PC-9 (cell line): ENCODE results near the gene TTC28. TPM values are rescaled to one million over a fixed set of nuclear protein-coding genes. Genes with fewer than 3 reads are reported as not detected.

Experiments used
- BruUV-seq: library from RNA; stranded (reverse); fragments of 400-500 nt; replicated peaks from 2 replicates; lab custom pipeline; 2021; lab: Mats Ljungman, UMichigan
- CTCF ChIA-PET: fragments of 300-600 bp; sonication (Branson Sonifier 250); formaldehyde crosslinking; loops from one replicate; lab custom pipeline; 2022; ENCODE audit warnings: antibody characterized with exemption; lab: Charles Lee
- POLR2A ChIA-PET: fragments of 300-600 bp; sonication (Branson Sonifier 250); formaldehyde crosslinking; loops from one replicate; lab custom pipeline; 2022; ENCODE audit warnings: antibody characterized with exemption; ENCODE audit not compliant: unreplicated experiment; lab: Charles Lee
- DNase-seq, 2 experiments: peaks; one replicate each; pipeline versions ENCODE4 v3.0.0 to v3.0.0-alpha.2; 2015 to 2022; ENCODE audit warnings: mixed read lengths in 1 of 2
- H2AFZ ChIP-seq: fragments of 200-600 bp; sonication (generic); 2 replicates; pipeline ENCODE4 v1.8.1; 2017; ENCODE audit warnings: antibody characterized with exemption
- H3F3A ChIP-seq: fragments of 200-600 bp; sonication (generic); 2 replicates; pipeline ENCODE4 v1.8.1; 2017; ENCODE audit warnings: antibody characterized with exemption, mild to moderate bottlenecking, low read depth; ENCODE audit not compliant: insufficient read depth
- H3K27ac ChIP-seq: fragments of 200-600 bp; sonication (generic); 2 replicates; pipeline ENCODE4 v1.6.1; 2016; ENCODE audit warnings: mixed run types
- H3K27me3 ChIP-seq: fragments of 200-600 bp; sonication (generic); 2 replicates; pipeline ENCODE4 v1.6.1; 2016; ENCODE audit warnings: low read depth, mixed run types; ENCODE audit not compliant: insufficient read depth
- H3K36me3 ChIP-seq: fragments of 200-600 bp; sonication (generic); 2 replicates; pipeline ENCODE4 v1.6.1; 2016; ENCODE audit warnings: low read depth, mixed run types
- H3K4me1 ChIP-seq: fragments of 200-600 bp; sonication (generic); replicated peaks from 2 replicates; pipeline ENCODE4 v1.6.1; 2016; ENCODE audit warnings: mixed run types; ENCODE audit not compliant: insufficient read depth
- H3K4me2 ChIP-seq: fragments of 200-600 bp; sonication (generic); 2 replicates; pipeline ENCODE4 v1.6.1; 2017; ENCODE audit warnings: mixed run types
- H3K4me3 ChIP-seq: fragments of 200-600 bp; sonication (generic); 2 replicates; pipeline ENCODE4 v1.6.1; 2016; ENCODE audit warnings: mixed run types
- H3K79me2 ChIP-seq: fragments of 200-600 bp; sonication (generic); 2 replicates; pipeline ENCODE4 v1.6.1; 2017; ENCODE audit warnings: low read depth, mixed run types
- H3K9me2 ChIP-seq: fragments of 200-600 bp; sonication (generic); 2 replicates; pipeline ENCODE4 v1.8.1; 2017; ENCODE audit warnings: mild to moderate bottlenecking; ENCODE audit not compliant: insufficient read depth
- H3K9me3 ChIP-seq: fragments of 200-600 bp; sonication (generic); 2 replicates; pipeline ENCODE4 v1.8.1; 2016; ENCODE audit warnings: low read depth; ENCODE audit not compliant: insufficient read depth
- H4K20me1 ChIP-seq: fragments of 200-600 bp; sonication (generic); 2 replicates; pipeline ENCODE4 v1.8.1; 2017; ENCODE audit not compliant: insufficient read depth
- CTCF ChIP-seq: fragments of 200-600 bp; sonication (generic); conservative IDR thresholded peaks from 2 replicates; pipeline ENCODE4 v1.6.1; 2017; ENCODE audit warnings: mixed run types, antibody characterized with exemption, mild to moderate bottlenecking, moderate library complexity
- EZH2 ChIP-seq: fragments of 200-600 bp; sonication (generic); IDR thresholded peaks from 2 replicates; pipeline ENCODE4 v1.8.0; 2017; ENCODE audit warnings: antibody characterized with exemption, low read depth
- intact Hi-C: fragments of 100-400 bp; cut with micrococcal nuclease; formaldehyde crosslinking; loops from one replicate; pipeline ENCODE4 v1.10.0; 2022; ENCODE audit not compliant: unreplicated experiment
- total RNA-seq: library from RNA; stranded (reverse); gene quantifications from 2 replicates; pipeline ENCODE4 v1.2.3, GENCODE V29; 2021

TTC28 gene
- total RNA-seq, 1 experiment from 2014 or later = 6.7 TPM

- no peak overlapping the region for H3K4me3 ChIP-seq
- CTCF ChIA-PET = no interaction called here
- POLR2A ChIA-PET = interaction anchor here (0.6 kb wide), 1 partner anchor 28 kb away, joined by 8 read pairs; the partner anchor contains the start of gene PITPNB
Measured at GRCh38 chr22:27947448-27947847, 732.2 kb downstream of the TTC28 start.

GRCh38 chr22:27941143-27941542 is 738.5 kb downstream of the TTC28 start:
- no peaks in the 10 kb centered on the region; the same call in 1 of the 2 replicates for H3F3A ChIP-seq
- TF ChIP-seq EZH2 = no peak
- no peak for TF ChIP-seq CTCF
- H3K4me3 ChIP-seq = no peak overlapping the region
- no peaks in the 10 kb centered on the region for H3K4me1 ChIP-seq
- ChIA-PET CTCF (no interaction called here), POLR2A (no interaction called here)
- no TSS peak for BruUV-seq
- H4K20me1 ChIP-seq = no peaks in the 10 kb centered on the region
- intact Hi-C loops = no loop called here
- no peak for DNase-seq
- no peaks in the 10 kb centered on the region for H3K9me3 ChIP-seq
- H3K36me3 ChIP-seq = no peaks in the 10 kb centered on the region
- H3K9me2 ChIP-seq = no peaks in the 10 kb centered on the region
- H3K4me2 ChIP-seq = no peak overlapping the region
- H3K79me2 ChIP-seq = no peaks in the 10 kb centered on the region
- no peak overlapping the region for H2AFZ ChIP-seq
- H3K27me3 ChIP-seq = no peaks in the 10 kb centered on the region
- no peak overlapping the region for H3K27ac ChIP-seq

More at GRCh38 chr22:27947448-27947847, 732.2 kb downstream of the TTC28 start:
- Histone ChIP-seq H3K36me3 (no peaks in the 10 kb centered on the region), H3K4me2 (no peak overlapping the region), H3K4me1 (peaks cover 4% of the 10 kb centered on the region; the same call in 1 of the 2 replicates), H2AFZ (no peak overlapping the region), H3K27me3 (no peaks in the 10 kb centered on the region), H4K20me1 (no peaks in the 10 kb centered on the region), H3K27ac (no peak overlapping the region), H3K9me2 (no peaks in the 10 kb centered on the region), H3K9me3 (no peaks in the 10 kb centered on the region), H3K79me2 (no peaks in the 10 kb centered on the region), H3F3A (no peaks in the 10 kb centered on the region; the same call in 1 of the 2 replicates)
- no TSS peak for BruUV-seq
- intact Hi-C loops = no loop called here
- no peak for DNase-seq
- no peak for TF ChIP-seq CTCF
- no peak for TF ChIP-seq EZH2

- CTCF ChIA-PET = interaction anchor here (0.6 kb wide), 1 partner anchor 1476 kb away, joined by 3 read pairs; no protein-coding TSS in a partner anchor
- BruUV-seq = no TSS peak
Measured at GRCh38 chr22:27937453-27937852, 742.2 kb downstream of the TTC28 start.

More at GRCh38 chr22:27937453-27937852, 742.2 kb downstream of the TTC28 start:
- Histone ChIP-seq H3K27me3 (no peaks in the 10 kb centered on the region), H3K79me2 (no peaks in the 10 kb centered on the region), H3K9me3 (no peaks in the 10 kb centered on the region), H3K4me2 (no peak overlapping the region), H3K36me3 (no peaks in the 10 kb centered on the region), H2AFZ (no peak overlapping the region), H3F3A (no peaks in the 10 kb centered on the region), H4K20me1 (no peaks in the 10 kb centered on the region), H3K4me3 (no peak overlapping the region), H3K27ac (no peak overlapping the region), H3K4me1 (no peaks in the 10 kb centered on the region), H3K9me2 (no peaks in the 10 kb centered on the region)
- no peak for DNase-seq
- intact Hi-C loops = no loop called here
- TF ChIP-seq EZH2 (no peak), CTCF (peak; percentile 27; the same call in 1 of the 2 replicates)
- POLR2A ChIA-PET = no interaction called here
